HG03378 (cell line): ENCODE measurements around the gene EVA1A.

Source experiments
- ATAC-seq: cut with Tn5 transposase; IDR thresholded peaks from one replicate; pipeline ENCODE4 v1.9.1; 2021; ENCODE audit warnings: mild to moderate bottlenecking, moderate library complexity; ENCODE audit not compliant: unreplicated experiment

The EVA1A gene

GRCh38 chr2:75456111-75456510 is 104.6 kb downstream of the EVA1A start:
- ATAC-seq: no peak

- ATAC-seq: no peak
Measured at GRCh38 chr2:75454241-75454620, 106.5 kb downstream of the EVA1A start.

GRCh38 chr2:75453384-75454240 is 107.1 kb downstream of the EVA1A start:
- no peak for ATAC-seq

GRCh38 chr2:75450068-75450467 is 110.7 kb downstream of the EVA1A start:
- ATAC-seq: no peak

- no peak for ATAC-seq
Measured at GRCh38 chr2:75447176-75447575, 113.6 kb downstream of the EVA1A start.
